ENCODE results near the gene KXD1. TPM values are rescaled to one million over a fixed set of nuclear protein-coding genes. Genes with fewer than 3 reads are reported as not detected.

Gene KXD1
- polyA plus RNA-seq, 1 donor: 77.3 TPM

DNA sequence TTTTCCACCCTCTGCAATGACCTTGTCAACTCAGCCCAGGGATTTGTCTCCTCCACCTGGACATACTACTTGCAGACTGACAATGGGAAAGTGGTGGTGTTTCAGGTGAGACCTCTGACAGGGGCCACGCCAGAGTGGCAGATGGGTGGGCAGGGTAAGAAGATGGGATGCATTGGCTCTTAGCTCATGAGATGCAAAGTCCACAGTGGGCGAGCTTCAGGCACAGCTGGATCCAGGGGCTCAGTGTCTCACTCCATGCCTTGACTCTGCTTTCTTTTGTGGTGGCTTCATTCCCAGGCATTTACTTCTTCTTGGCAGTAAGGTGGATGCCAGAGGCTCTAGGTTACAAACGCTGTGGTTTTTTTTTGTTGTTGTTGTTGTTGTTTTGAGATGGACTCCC, 58.4 kb downstream of the KXD1 start:
- no peak for DNase-seq

DNA sequence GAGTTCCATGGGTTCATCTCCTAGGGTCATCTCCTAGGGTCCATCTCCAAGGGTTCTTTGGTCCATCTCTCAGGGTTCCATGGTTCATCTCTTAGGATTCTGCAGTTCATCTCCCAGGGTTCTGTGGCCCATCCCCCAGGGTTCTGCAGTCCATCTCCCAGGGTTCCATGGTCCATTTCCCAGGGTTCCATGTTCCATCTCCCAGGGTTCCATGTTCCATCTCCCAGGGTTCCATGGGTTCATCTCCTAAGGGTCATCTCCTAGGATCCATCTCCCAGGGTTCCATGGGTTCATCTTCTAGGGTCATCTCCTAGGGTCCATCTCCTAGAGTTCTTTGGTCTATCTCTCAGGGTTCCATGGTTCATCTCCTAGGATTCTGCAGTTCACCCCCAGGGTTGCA, 59.9 kb downstream of the KXD1 start:
- DNase-seq: no peak

DNA sequence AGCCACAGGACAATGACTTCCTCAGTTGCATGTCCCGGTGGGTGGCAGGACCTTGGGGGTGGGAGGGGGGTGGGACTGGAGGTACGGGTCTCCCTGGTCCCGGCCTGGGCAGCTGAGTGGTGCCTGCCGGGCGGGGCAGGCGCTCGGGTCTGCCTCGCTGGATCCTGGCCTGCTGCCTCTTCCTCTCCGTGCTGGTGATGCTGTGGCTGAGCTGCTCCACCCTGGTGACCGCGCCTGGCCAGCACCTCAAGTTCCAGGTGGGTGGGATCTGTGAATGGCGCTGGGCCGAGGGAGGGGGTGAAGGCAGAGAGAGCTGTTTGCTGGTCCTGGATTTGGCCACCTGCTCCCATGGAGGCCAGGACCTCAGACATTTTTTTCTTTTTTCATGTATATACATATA, 60.6 kb downstream of the KXD1 start:
- no peak for DNase-seq

Other genes with a start within 250 kb of the KXD1 start
- 93.0 TPM for gene LSM4, start 234.8 kb upstream of the KXD1 start, polyA plus RNA-seq (ENCODE audit: insufficient read length)
- 14.4 TPM for gene PGPEP1, start 217.3 kb upstream of the KXD1 start, polyA plus RNA-seq (ENCODE audit: insufficient read length)
- gene GDF15, start 171.7 kb upstream of the KXD1 start, polyA plus RNA-seq (ENCODE audit: insufficient read length): 0.41 TPM
- 2.6 TPM for gene LRRC25, start 160.2 kb upstream of the KXD1 start, polyA plus RNA-seq (ENCODE audit: insufficient read length)
- gene SSBP4, start 138.5 kb upstream of the KXD1 start, polyA plus RNA-seq (ENCODE audit: insufficient read length): 135 TPM
- gene ISYNA1, start 119.7 kb upstream of the KXD1 start, polyA plus RNA-seq (ENCODE audit: insufficient read length): 231 TPM
- gene ELL, start 35.8 kb upstream of the KXD1 start, polyA plus RNA-seq (ENCODE audit: insufficient read length): 20.8 TPM
- 134 TPM for gene FKBP8, start 14.3 kb upstream of the KXD1 start, polyA plus RNA-seq (ENCODE audit: insufficient read length)
- gene UBA52, start 14.0 kb downstream of the KXD1 start, polyA plus RNA-seq (ENCODE audit: insufficient read length): 1,296 TPM
- 32.7 TPM for gene REX1BD, start 30.9 kb downstream of the KXD1 start, polyA plus RNA-seq (ENCODE audit: insufficient read length)
- 6.4 TPM for gene CRLF1, start 48.9 kb downstream of the KXD1 start, polyA plus RNA-seq (ENCODE audit: insufficient read length)
- gene TMEM59L, start 55.0 kb downstream of the KXD1 start, polyA plus RNA-seq (ENCODE audit: insufficient read length): 3.5 TPM
- 5.4 TPM for gene KLHL26, start 79.2 kb downstream of the KXD1 start, polyA plus RNA-seq (ENCODE audit: insufficient read length)
- 19.2 TPM for gene CRTC1, start 125.8 kb downstream of the KXD1 start, polyA plus RNA-seq (ENCODE audit: insufficient read length)
- 2.0 TPM for gene COMP, start 233.4 kb downstream of the KXD1 start, polyA plus RNA-seq (ENCODE audit: insufficient read length)